ENCODE results near the gene TGFBR3L.

DNA sequence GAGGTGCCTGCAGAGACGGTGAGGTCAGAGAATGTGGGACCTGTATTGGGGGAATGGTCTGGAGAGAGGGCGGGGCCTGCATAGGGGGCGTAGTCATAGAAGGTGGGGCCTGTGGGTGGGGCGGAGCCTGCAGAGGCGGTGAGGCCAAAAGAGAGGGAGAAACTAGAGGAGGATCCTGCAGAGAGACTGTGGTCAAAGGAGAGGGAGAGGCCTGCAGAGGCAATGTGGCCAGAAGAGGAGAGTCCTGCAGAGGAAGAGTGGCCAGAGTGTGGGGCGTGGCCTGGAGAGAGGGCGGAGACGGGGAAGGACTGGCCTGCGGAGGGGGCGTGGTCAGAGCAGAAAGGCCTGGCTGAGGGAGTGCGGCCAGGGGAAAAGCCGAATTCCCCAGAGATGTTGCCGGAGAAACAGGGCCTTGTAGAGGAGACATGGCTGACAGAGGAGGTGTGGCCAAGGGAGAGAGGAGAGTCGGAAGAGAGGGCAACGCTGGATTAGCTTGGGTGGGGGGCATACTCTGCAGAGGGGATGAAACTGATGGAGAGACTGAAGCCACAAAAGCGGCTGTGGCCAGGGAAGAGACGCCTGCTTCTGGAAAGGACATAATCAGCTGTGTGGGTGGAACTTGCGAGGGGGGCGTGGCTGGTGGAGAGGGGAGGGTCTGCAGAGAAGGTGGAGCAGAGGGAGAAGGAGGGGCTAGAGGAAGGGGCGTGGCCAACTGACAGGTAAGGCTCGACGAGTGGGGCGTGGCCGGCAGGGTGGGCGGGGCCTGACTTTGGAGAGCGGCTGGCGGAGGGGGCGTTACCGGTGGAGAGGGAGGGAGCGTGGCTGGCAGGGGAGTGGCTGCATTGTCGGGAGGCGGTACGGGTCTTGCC lies 43.0 kb upstream of the TGFBR3L start:
- TF ChIP-seq, protein P1, sequence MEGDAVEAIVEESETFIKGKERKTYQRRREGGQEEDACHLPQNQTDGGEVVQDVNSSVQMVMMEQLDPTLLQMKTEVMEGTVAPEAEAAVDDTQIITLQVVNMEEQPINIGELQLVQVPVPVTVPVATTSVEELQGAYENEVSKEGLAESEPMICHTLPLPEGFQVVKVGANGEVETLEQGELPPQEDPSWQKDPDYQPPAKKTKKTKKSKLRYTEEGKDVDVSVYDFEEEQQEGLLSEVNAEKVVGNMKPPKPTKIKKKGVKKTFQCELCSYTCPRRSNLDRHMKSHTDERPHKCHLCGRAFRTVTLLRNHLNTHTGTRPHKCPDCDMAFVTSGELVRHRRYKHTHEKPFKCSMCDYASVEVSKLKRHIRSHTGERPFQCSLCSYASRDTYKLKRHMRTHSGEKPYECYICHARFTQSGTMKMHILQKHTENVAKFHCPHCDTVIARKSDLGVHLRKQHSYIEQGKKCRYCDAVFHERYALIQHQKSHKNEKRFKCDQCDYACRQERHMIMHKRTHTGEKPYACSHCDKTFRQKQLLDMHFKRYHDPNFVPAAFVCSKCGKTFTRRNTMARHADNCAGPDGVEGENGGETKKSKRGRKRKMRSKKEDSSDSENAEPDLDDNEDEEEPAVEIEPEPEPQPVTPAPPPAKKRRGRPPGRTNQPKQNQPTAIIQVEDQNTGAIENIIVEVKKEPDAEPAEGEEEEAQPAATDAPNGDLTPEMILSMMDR (IDR thresholded peaks at IDR 0.05; ENCODE audit: insufficient read depth, low read depth, low read length): no peak
- no peak for TF ChIP-seq EZH2 (IDR thresholded peaks at IDR 0.05; ENCODE audit: insufficient read depth, low read length)

Data from astrocyte (in vitro differentiated cells and primary cell).